HG02840 (cell line): ENCODE measurements around the gene MAP2K3.
"Not testable (repeated sequence)": the region's sequence is repeated elsewhere in the genome, so short reads cannot be mapped to it uniquely, and the experiment has no call there.

Experiments used
- ATAC-seq: cut with Tn5 transposase; IDR thresholded peaks from one replicate; pipeline ENCODE4 v1.9.1; 2021; ENCODE audit warnings: mild to moderate bottlenecking, moderate library complexity, moderate number of reproducible peaks; ENCODE audit not compliant: unreplicated experiment, low FRiP score

MAP2K3 gene

GRCh38 chr17:21294321-21295035 lies 10.0 kb downstream of the MAP2K3 start:
- no peak for ATAC-seq

GRCh38 chr17:21295036-21295952 lies 10.8 kb downstream of the MAP2K3 start:
- ATAC-seq, result no peak

- ATAC-seq, result no peak
These were observed 11.8 kb downstream of the MAP2K3 start for GRCh38 chr17:21296097-21297025.

- ATAC-seq, result no peak
These were observed 12.6 kb downstream of the MAP2K3 start for GRCh38 chr17:21297026-21297520.

- no peak for ATAC-seq
These were observed 13.1 kb downstream of the MAP2K3 start for GRCh38 chr17:21297597-21297996.

GRCh38 chr17:21298056-21298982 lies 13.8 kb downstream of the MAP2K3 start:
- ATAC-seq, result no peak

GRCh38 chr17:21298983-21299519 lies 14.5 kb downstream of the MAP2K3 start:
- no peak for ATAC-seq

GRCh38 chr17:21299981-21300600 lies 15.6 kb downstream of the MAP2K3 start:
- ATAC-seq, result no peak

GRCh38 chr17:21300601-21301571 lies 16.4 kb downstream of the MAP2K3 start:
- no peak for ATAC-seq

GRCh38 chr17:21301593-21302550 lies 17.4 kb downstream of the MAP2K3 start:
- no peak for ATAC-seq

GRCh38 chr17:21302711-21303425 lies 18.4 kb downstream of the MAP2K3 start:
- no peak for ATAC-seq

- no peak for ATAC-seq
These were observed 19.0 kb downstream of the MAP2K3 start for GRCh38 chr17:21303441-21304065.

- ATAC-seq, result no peak
These were observed 19.6 kb downstream of the MAP2K3 start for GRCh38 chr17:21304091-21304490.

GRCh38 chr17:21304551-21305151 lies 20.1 kb downstream of the MAP2K3 start:
- ATAC-seq, result not testable (repeated sequence)
